HCEC 1CT (cell line): ENCODE data around the gene SLC38A1.
"Not testable (repeated sequence)": the region's sequence is repeated elsewhere in the genome, so short reads cannot be mapped to it uniquely, and the experiment has no call there.

ENCODE experiments used
- DNase-seq: peaks from one replicate; pipeline ENCODE4 v3.0.0-alpha.2; 2017

Gene SLC38A1

DNA sequence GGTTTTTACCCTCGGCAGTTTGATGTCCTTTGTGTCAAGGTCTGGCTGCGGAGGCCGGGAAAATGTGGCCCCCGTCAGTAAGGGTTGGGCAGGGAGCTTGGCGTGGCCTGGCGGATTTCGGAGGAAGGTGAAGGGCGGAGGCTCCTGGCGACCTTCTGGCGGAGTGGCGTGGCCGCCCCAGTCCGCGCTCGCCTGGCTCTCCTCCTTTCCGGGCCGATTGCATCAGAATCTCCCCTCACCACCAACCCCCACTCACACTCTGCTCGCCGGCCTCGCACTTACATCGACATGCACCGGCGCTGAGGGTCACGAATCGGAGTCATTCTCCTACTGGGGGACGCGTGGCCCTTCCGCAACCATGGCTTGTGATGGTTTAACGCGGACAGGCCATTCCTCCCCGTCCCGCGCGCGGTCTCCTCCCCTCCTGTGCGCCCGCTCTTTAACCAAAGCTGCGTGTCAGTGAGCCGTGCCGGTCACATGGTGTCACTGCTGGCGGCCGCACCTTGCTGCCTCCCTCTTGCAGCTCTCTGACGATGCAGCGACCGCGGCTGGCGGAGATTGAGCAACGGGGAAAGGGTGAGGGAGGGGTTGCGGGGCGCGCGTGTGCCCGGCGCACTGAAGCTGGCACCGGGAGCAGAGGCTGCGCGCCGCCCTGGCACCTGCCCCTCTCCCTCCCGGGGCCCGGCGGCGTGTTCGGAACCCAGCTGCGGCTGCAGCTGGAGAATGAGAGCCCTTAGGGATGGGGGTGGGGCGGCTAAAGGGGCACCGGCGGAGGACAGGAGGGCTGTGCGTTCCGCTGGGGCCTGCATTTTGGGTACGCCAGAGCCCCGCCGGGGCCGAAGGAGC is at the start of gene SLC38A1:
SLC38A1 (minus strand) TSS at position 461 of the 846 bp plus-strand sequence. CDS start 29,243 bp downstream, outside the sequence.
- peak; percentile 67 for DNase-seq

DNA sequence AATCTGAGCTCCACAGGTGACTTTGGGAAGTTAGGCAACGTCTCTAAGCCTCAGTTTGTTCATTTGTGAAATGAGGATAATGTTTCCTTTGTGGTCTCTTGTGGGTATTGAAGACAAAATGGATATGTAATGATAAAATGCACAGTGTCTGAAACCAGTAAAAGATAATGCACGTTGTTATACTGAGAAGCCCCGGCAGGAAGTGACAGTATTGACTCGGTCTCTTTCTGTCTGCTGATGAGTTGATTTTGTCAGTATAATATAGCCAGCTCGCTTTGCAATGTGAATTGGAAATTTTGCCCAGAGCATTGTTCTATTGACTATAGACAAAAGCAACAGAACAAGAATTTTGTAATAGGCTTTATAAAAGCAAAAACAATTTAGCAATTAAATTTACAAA is 49.2 kb upstream of the SLC38A1 start:
- DNase-seq, result no peak

- DNase-seq, result peak; percentile 1
Observed at GRCh38 chr12:46304070-46304469, 35.2 kb upstream of the SLC38A1 start.

GRCh38 chr12:46303039-46303666 is 34.3 kb upstream of the SLC38A1 start:
- DNase-seq, result peak; percentile 41

DNA sequence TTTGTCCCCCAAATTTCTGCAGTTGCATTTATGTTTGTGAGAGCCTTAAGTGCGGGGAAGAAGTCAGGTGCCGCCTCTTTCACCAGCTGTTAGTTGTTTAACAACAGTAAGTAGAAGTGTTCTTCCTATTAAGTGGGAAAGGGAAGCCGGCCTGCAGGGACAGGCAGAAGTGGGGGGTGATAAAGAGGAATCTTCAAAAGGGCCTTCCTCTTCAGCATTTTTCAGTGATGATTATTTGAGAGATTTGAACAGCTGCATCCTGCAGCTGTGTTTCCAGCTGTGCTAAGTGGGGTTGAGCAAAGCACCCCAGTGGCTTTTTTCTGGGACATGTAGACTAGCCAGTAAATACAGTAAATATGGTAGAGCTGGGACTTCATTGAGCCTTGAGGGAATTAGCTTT is 32.1 kb upstream of the SLC38A1 start:
- peak; percentile 60 for DNase-seq

GRCh38 chr12:46299851-46300250 is 31.0 kb upstream of the SLC38A1 start:
- no peak for DNase-seq

DNA sequence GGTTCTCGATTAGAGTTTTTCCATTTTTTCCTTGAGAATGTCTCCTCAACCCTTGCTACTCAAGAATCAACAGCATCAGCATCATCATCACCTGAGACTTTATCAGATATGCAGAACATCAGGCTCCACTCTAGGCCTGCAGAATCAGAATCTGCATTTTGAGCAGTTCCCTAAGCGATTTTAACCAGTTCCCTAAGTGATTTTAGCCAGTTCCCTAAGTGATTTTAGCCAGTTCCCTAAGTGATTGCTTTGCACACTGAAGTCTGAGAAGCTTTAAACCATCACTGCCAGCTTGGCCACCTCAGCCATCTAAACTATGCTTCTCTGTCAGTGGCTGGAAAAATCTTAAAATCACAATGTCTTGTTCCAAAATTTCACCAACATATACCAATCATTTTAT is 29.4 kb upstream of the SLC38A1 start:
- DNase-seq, result no peak

DNA sequence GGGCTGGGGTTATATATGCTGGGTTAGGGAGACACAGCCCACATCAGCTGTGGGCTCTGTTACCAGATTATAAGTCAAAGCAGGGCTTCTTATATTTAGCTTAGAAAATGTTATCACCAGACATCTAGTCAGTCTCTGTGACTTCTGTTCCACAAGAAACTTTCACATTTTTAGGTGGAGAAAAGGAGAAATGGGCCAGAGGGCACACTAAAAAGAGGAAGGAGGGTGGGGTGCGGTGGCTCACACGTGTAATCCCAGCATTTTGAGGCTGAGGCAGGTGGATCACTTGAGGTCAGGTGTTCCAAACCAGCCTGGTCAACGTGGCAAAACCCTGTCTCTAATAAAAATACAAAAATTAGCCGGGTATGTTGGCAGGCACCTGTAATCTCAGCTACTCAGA is 28.0 kb upstream of the SLC38A1 start:
- no peak for DNase-seq

- no peak for DNase-seq
Observed at GRCh38 chr12:46292754-46293402, 24.0 kb upstream of the SLC38A1 start.

DNA sequence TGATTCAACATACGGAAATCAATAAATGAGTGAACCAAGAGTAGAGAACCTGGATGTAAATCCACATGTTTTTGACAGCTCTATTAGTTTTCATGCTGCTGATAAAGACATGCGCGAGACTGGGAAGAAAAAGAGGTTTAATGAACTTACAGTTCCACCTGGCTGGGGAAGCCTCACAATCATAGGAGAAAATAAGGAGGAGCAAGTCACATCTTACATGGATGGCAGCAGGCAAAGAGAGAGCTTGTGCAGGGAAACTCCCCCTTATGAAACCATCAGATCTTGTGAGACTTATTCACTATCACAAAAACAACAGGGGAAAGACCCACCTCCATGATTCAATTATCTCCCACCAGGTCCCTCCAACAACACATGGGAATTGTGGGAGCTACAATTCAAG is 23.1 kb upstream of the SLC38A1 start:
- not testable (repeated sequence) for DNase-seq

- not testable (repeated sequence) for DNase-seq
Observed at GRCh38 chr12:46285177-46285576, 16.3 kb upstream of the SLC38A1 start.

- DNase-seq, result no peak
Observed at GRCh38 chr12:46282829-46283228, 14.0 kb upstream of the SLC38A1 start.

DNA sequence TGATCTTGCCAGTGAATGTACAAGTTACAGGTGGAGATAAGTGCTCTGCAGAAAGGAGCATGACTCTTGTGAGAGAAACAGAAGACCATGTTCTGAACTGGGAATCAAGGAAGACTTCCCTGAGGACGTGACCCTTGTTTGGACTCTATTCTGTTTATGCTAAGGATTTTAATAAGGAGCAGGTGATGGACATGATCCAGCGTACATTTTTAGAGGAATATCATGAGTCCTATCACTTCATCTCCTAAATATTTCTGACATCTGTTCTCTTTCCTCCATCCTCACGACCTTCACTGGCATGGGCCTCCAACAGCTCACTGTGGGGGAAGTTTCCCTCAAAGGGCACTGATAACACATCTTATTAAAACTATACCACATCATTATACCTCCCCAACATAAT is 7.9 kb upstream of the SLC38A1 start:
- no peak for DNase-seq

- DNase-seq, result no peak
Observed at GRCh38 chr12:46271863-46272262, 3.0 kb upstream of the SLC38A1 start.

GRCh38 chr12:46269429-46270241 is 792 bp upstream of the SLC38A1 start:
- no peak for DNase-seq

GRCh38 chr12:46267825-46268582 is 839 bp downstream of the SLC38A1 start:
- DNase-seq, result peak; percentile 51

DNA sequence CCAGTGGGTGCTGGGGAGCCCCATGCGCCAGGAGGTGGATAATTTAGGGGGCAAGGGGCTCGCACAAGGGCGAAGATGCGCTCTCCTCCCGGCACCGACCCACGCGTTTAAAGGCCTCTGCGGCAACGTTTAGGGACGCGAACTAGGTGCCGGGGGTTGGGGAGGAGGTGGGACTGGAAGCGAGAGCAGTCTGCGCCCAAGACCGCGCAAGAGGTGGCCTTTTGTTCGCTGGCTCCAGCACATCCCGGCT is 1.3 kb downstream of the SLC38A1 start:
- no peak for DNase-seq

- peak; percentile 51 for DNase-seq
Observed at GRCh38 chr12:46266869-46267574, 1.8 kb downstream of the SLC38A1 start.

- DNase-seq, result peak; percentile 71
Observed at GRCh38 chr12:46266382-46266791, 2.5 kb downstream of the SLC38A1 start.

DNA sequence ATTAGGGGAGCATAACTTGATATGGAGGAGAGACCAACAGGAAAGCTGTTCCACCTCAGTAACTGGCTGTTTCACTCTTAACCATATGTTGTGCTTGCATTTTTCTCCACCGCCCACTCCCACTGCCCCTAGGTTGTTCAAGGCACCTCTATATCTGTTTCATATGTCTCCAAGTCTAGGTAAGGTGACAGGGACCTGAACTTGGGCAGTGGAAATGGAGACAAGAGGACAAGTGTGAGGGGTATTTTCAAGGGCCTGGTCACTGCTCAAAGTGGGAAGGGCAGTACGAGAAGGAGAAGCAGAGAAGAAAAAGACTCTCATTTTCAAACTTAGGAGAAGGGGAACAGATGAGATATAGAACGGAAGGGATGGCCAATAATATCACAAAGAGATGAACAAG is 3.1 kb downstream of the SLC38A1 start:
- no peak for DNase-seq

DNA sequence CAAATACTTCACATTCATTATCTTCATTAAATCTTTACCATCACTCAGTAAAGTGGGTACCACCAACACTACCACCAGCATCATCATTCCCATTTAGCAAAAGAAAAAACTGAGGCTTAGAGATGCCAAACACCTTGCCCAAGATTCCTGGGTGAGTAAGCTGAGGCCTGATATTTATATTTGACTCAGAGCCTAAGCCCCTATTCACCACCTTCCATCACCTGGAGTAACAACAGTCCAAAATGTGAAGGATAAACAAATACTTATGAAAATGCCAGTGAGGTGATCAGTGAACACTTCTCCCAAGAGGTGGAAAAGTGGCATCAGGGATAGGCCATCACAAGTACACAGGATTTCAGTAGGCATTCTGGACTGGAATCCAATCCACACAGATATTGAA is 3.7 kb downstream of the SLC38A1 start:
- no peak for DNase-seq

DNA sequence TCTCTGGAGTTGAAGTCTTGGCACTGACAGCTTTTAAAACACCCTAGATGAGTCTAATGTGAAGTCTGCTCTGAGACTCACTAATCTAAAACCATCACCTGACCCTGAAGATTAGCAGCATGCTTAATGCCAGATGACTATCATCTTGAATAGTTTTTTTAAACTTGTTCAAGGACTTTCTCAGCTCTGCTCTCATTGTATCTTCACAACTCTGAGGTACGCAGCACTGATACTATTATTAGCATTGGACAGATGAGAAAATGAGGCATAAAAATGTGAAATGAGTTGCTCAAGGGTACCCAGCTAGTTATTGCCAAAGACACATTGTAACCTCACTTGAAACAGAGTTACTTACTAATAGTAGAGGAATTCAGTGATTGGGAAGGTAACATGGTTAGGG is 4.8 kb downstream of the SLC38A1 start:
- peak; percentile 66 for DNase-seq
